K562 (cell line): ENCODE results near the gene MADD. TPM values are rescaled to one million over a fixed set of nuclear protein-coding genes. Genes with fewer than 3 reads are reported as not detected.

Experiments
- C11orf30 ChIP-seq: fragments of 450-650 bp; IDR thresholded peaks from 2 replicates; pipeline ENCODE4 v1.6.1; 2016; ENCODE audit warnings: low read depth, mild to moderate bottlenecking
- DIDO1 ChIP-seq: fragments of 450-650 bp; IDR thresholded peaks from 2 replicates; pipeline ENCODE4 v1.6.1; 2016; ENCODE audit warnings: low read depth, missing biosample characterization, missing genetic modification characterization
- ELF2 ChIP-seq: fragments of 250-450 bp; sonication (Bioruptor Pico); IDR thresholded peaks from 2 replicates; pipeline ENCODE4 v1.5.0; 2021; ENCODE audit warnings: mild to moderate bottlenecking
- FOS ChIP-seq: IDR thresholded peaks from 3 replicates; pipeline ENCODE4 v1.6.1; 2011; ENCODE audit not compliant: insufficient read length; ENCODE audit errors: extremely low read depth
- FOXK2 ChIP-seq, 2 experiments: fragments of 450-650 bp; IDR thresholded peaks in 1 of 2; conservative IDR thresholded peaks in 1 of 2; 2 replicates each; pipeline ENCODE4 v1.6.1; 2016; ENCODE audit warnings: low read depth in 2 of 2, mild to moderate bottlenecking in 1 of 2
- HNRNPL ChIP-seq: fragments of 200-400 bp; formaldehyde crosslinking; IDR thresholded peaks from 2 replicates; pipeline ENCODE4 v1.6.1; 2017; ENCODE audit warnings: low read depth, mild to moderate bottlenecking, low read length
- HNRNPUL1 ChIP-seq: fragments of 200-400 bp; formaldehyde crosslinking; IDR thresholded peaks from 2 replicates; pipeline ENCODE4 v1.6.1; 2017; ENCODE audit warnings: low read length
- KDM2B ChIP-seq: fragments of 250-450 bp; sonication (Bioruptor Pico); IDR thresholded peaks from 2 replicates; pipeline ENCODE4 v1.8.0; 2021; ENCODE audit warnings: mild to moderate bottlenecking, moderate library complexity
- MBD2 ChIP-seq: sonication (generic); IDR thresholded peaks from 2 replicates; pipeline ENCODE4 v1.6.1; 2016; ENCODE audit warnings: low read depth, borderline replicate concordance
- MTA2 ChIP-seq: fragments of 450-650 bp; IDR thresholded peaks from 2 replicates; pipeline ENCODE4 v1.6.1; 2016; ENCODE audit warnings: low read depth
- POLR2H ChIP-seq: IDR thresholded peaks from 2 replicates; pipeline ENCODE4 v1.6.1; 2016; ENCODE audit warnings: missing genetic modification characterization, low read depth, mild to moderate bottlenecking, control low read depth, missing compliant biosample characterization, moderate library complexity
- RAD51 ChIP-seq: fragments of 450-650 bp; IDR thresholded peaks from 2 replicates; pipeline ENCODE4 v1.7.1; 2016; ENCODE audit warnings: low read depth, mild to moderate bottlenecking, borderline replicate concordance
- RBM22 ChIP-seq: fragments of 200-400 bp; formaldehyde crosslinking; IDR thresholded peaks from 2 replicates; pipeline ENCODE4 v1.6.1; 2018; ENCODE audit warnings: low read length, low read depth; ENCODE audit not compliant: poor library complexity, severe bottlenecking
- RFX7 ChIP-seq: fragments of 250-450 bp; sonication (Bioruptor Pico); IDR thresholded peaks from 2 replicates; pipeline ENCODE4 v1.5.1; 2021; ENCODE audit warnings: mild to moderate bottlenecking
- SIN3B ChIP-seq: fragments of 450-650 bp; IDR thresholded peaks from 2 replicates; pipeline ENCODE4 v1.6.1; 2017; ENCODE audit warnings: low read depth, mild to moderate bottlenecking, moderate library complexity
- SMC3 ChIP-seq: conservative IDR thresholded peaks from 2 replicates; pipeline ENCODE4 v1.6.1; 2011; ENCODE audit warnings: low read depth, low read length, improper control_type of control experiment; ENCODE audit not compliant: insufficient read depth
- SRSF7 ChIP-seq: fragments of 200-400 bp; formaldehyde crosslinking; optimal IDR thresholded peaks from 2 replicates; pipeline ENCODE3; 2017; ENCODE audit warnings: mild to moderate bottlenecking, low read depth, low read length
- TCF3 ChIP-seq: sonication (generic); formaldehyde crosslinking; IDR thresholded peaks from 2 replicates; pipeline ENCODE4 v1.4.0; 2020; ENCODE audit warnings: mild to moderate bottlenecking, missing genetic modification reagents
- TSC22D4 ChIP-seq: fragments of 450-650 bp; IDR thresholded peaks from 2 replicates; pipeline ENCODE4 v1.6.1; 2016; ENCODE audit warnings: missing genetic modification characterization, missing biosample characterization, control low read depth
- ZFX ChIP-seq: sonication (generic); formaldehyde crosslinking; IDR thresholded peaks from 2 replicates; pipeline ENCODE4 v1.8.0; 2022; ENCODE audit warnings: mild to moderate bottlenecking, missing genetic modification reagents, moderate library complexity
- ZKSCAN3 ChIP-seq: fragments of 250-450 bp; sonication (Bioruptor Pico); IDR thresholded peaks from 2 replicates; pipeline ENCODE4 v1.4.0; 2020
- ZNF324 ChIP-seq: fragments of 250-450 bp; sonication (Bioruptor Pico); IDR thresholded peaks from 2 replicates; pipeline ENCODE4 v1.4.0; 2020; ENCODE audit warnings: mild to moderate bottlenecking
- ZNF551 ChIP-seq: fragments of 250-450 bp; sonication (Bioruptor Pico); IDR thresholded peaks from 2 replicates; pipeline ENCODE4 v1.5.0; 2021; ENCODE audit warnings: mild to moderate bottlenecking, moderate library complexity
- polyA plus RNA-seq, 8 experiments: library from polyadenylated mRNA; depleted of rRNA in 4 of 8; stranded (reverse) in 5 of 8; unstranded in 3 of 8; fragments of >200 nt; fragmentation: Nextera tagmentation in 2 of 8; fragmentation: Illumina TruSeq in 1 of 8; extraction: Ambion mirVana in 2 of 8; extraction: Trizol in 1 of 8; gene quantifications; 2 replicates each; pipeline versions ENCODE4 v1.2.1 to v1.2.3, GENCODE V29; 2011 to 2014; ENCODE audit warnings: inconsistent platforms in 1 of 8, missing spikeins in 1 of 8
- total RNA-seq, 7 experiments: library from RNA; depleted of rRNA in 6 of 7; stranded (reverse); fragments of >200 nt in 6 of 7; fragmentation: Illumina TruSeq in 2 of 7; extraction: Trizol in 2 of 7; gene quantifications; 2 replicates each; pipeline versions ENCODE4 v1.2.1 to v1.2.3, GENCODE V29; 2011 to 2021; ENCODE audit warnings: low replicate concordance in 1 of 7
- TF ChIP-seq, protein P1 (sequence below): fragments of 450-650 bp; IDR thresholded peaks from 2 replicates; pipeline ENCODE4 v1.6.1; 2016; ENCODE audit warnings: borderline replicate concordance
- TF ChIP-seq, protein P2 (sequence below): fragments of 450-650 bp; IDR thresholded peaks from one replicate; pipeline ENCODE4 v1.6.1; 2018; ENCODE audit warnings: mild to moderate bottlenecking, moderate library complexity; ENCODE audit not compliant: partially characterized antibody
- TF ChIP-seq, protein P3 (sequence below): fragments of 200-800 bp; sonication (Bioruptor generic); IDR thresholded peaks from 2 replicates; pipeline ENCODE4 v1.6.1; 2017; ENCODE audit warnings: missing genetic modification characterization, missing compliant biosample characterization

MADD gene
- total and polyA plus RNA-seq, 9 of the 15 experiments (the other 6 are each of a cell fraction or from before 2014, with no cell fraction given) = 0.68 to 57.6 (median 33.6) TPM

DNA sequence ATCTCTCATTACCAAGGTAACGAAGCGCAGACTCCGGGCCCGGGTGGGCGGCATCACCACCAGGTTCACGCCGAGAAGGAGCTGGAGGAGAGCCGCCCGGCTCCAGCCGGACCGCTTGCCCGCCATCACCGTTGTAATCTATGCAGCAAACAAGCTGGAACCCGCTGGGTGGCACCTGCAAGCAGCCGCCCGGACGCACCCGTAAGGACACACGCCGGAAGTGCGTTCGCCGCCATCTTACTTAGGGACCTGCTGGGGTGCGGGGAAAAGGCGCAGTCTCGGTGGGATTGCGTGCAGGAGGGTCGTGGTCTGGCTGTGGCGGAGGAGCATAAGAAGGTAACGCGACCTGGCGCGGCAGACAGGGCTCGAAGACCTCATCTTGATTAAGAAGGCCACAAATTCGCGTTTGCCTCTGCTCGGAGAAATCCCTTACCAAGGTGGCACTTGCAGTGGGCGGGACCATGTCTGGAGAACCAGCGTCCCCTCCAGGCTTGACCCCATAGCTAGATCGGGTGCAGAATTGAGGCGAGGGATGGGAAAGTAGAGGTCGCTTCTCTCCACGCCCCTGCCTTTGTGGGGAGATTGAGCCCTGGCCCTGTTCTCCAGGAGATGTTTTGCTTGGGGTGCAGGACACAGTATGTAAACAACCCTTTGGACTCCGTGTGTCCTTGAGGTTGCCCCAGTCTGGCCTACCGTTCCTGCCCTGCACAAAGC is 21.1 kb upstream of the MADD start, which contains the start of gene ACP2 (continued):
- no peak for TF ChIP-seq KDM2B (CRISPR knock-in tag)
- peak; percentile 89 for TF ChIP-seq SIN3B
- TF ChIP-seq SRSF7 = no peak
- peak; percentile 64; the same call in 1 of the 2 replicates for TF ChIP-seq POLR2H (tag)
- TF ChIP-seq ZKSCAN3 (CRISPR knock-in tag) = no peak
- TF ChIP-seq, protein P1, sequence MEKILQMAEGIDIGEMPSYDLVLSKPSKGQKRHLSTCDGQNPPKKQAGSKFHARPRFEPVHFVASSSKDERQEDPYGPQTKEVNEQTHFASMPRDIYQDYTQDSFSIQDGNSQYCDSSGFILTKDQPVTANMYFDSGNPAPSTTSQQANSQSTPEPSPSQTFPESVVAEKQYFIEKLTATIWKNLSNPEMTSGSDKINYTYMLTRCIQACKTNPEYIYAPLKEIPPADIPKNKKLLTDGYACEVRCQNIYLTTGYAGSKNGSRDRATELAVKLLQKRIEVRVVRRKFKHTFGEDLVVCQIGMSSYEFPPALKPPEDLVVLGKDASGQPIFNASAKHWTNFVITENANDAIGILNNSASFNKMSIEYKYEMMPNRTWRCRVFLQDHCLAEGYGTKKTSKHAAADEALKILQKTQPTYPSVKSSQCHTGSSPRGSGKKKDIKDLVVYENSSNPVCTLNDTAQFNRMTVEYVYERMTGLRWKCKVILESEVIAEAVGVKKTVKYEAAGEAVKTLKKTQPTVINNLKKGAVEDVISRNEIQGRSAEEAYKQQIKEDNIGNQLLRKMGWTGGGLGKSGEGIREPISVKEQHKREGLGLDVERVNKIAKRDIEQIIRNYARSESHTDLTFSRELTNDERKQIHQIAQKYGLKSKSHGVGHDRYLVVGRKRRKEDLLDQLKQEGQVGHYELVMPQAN = peak; percentile 79
- peak; percentile 78 for TF ChIP-seq ZFX (CRISPR knock-in tag)
- TF ChIP-seq TSC22D4 (tag) = no peak
- peak; percentile 43; the same call in 1 of the 2 replicates for TF ChIP-seq RAD51
- no peak for TF ChIP-seq RFX7 (CRISPR knock-in tag)
- TF ChIP-seq SMC3 = 0 out of 2 replicates have a peak, but pooled peaks have one; percentile 20
- TF ChIP-seq, protein P2, sequence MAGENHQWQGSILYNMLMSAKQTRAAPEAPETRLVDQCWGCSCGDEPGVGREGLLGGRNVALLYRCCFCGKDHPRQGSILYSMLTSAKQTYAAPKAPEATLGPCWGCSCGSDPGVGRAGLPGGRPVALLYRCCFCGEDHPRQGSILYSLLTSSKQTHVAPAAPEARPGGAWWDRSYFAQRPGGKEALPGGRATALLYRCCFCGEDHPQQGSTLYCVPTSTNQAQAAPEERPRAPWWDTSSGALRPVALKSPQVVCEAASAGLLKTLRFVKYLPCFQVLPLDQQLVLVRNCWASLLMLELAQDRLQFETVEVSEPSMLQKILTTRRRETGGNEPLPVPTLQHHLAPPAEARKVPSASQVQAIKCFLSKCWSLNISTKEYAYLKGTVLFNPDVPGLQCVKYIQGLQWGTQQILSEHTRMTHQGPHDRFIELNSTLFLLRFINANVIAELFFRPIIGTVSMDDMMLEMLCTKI = no peak
- no peak for TF ChIP-seq FOS
- TF ChIP-seq MBD2 = peak; percentile 85; the same call in 1 of the 2 replicates
- TF ChIP-seq HNRNPUL1 = no peak
- TF ChIP-seq DIDO1 (tag) = peak; percentile 99
- TF ChIP-seq RBM22 = peak; percentile 65
- no peak for TF ChIP-seq ZNF324
- TF ChIP-seq MTA2 = no peak; the same call in 1 of the 2 replicates
- TF ChIP-seq FOXK2 (conservative IDR thresholded peaks at IDR 0.05 in 1 of 2, IDR thresholded peaks at IDR 0.05 in 1 of 2; ENCODE audit: low read depth in 2 of 2) = peak; percentile 56 to 73; a peak in 2 of 4 replicates
- peak; percentile 92 for TF ChIP-seq C11orf30
- TF ChIP-seq ZNF551 (CRISPR knock-in tag) = no peak
- TF ChIP-seq, protein P3, sequence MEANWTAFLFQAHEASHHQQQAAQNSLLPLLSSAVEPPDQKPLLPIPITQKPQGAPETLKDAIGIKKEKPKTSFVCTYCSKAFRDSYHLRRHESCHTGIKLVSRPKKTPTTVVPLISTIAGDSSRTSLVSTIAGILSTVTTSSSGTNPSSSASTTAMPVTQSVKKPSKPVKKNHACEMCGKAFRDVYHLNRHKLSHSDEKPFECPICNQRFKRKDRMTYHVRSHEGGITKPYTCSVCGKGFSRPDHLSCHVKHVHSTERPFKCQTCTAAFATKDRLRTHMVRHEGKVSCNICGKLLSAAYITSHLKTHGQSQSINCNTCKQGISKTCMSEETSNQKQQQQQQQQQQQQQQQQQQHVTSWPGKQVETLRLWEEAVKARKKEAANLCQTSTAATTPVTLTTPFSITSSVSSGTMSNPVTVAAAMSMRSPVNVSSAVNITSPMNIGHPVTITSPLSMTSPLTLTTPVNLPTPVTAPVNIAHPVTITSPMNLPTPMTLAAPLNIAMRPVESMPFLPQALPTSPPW (CRISPR knock-in tag) = peak; percentile 60
- TF ChIP-seq TCF3 (CRISPR knock-in tag) = no peak
- peak; percentile 70; the same call in 1 of the 2 replicates for TF ChIP-seq HNRNPL
- TF ChIP-seq ELF2 = peak; percentile 79
